ENCODE data around the gene PPM1E. TPM values are rescaled to one million over a fixed set of nuclear protein-coding genes. Genes with fewer than 3 reads are reported as not detected.

The PPM1E gene
- total RNA-seq, 3 donors from 2014 or later: under 0.01 to 0.44 (median 0.16) TPM

DNA sequence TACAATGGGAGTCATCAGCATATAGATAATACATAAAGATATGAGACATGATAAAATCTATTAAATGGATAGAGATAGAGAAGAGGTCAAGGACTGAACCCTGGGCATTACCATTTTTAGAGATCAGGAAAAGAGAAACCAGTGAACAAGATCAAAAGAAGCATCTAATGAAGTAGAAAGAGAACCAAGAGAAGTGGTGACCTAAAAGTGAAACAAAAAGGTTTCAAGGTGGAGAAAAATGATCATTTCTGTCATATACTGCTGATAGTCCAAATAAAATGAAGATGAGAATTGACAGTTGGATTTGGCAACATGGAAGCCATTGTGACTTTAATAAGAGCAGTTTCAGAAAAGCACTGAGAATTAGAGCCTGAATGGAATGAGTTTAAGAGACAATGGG, 165.1 kb downstream of the PPM1E start:
- H3K4me3 ChIP-seq: no peak overlapping the region
- no peak overlapping the region for H3K27ac ChIP-seq
- H3K9me3 ChIP-seq: no peaks in the 10 kb centered on the region
- intact Hi-C loops (cut with DNase I; ENCODE audit: low total_unique reads): no loop called here
- H3K27me3 ChIP-seq: no peaks in the 10 kb centered on the region
- no peaks in the 10 kb centered on the region for H3K36me3 ChIP-seq
- no peak for TF ChIP-seq POLR2AphosphoS5 (IDR thresholded peaks at IDR 0.05)
- TF ChIP-seq, protein P1, sequence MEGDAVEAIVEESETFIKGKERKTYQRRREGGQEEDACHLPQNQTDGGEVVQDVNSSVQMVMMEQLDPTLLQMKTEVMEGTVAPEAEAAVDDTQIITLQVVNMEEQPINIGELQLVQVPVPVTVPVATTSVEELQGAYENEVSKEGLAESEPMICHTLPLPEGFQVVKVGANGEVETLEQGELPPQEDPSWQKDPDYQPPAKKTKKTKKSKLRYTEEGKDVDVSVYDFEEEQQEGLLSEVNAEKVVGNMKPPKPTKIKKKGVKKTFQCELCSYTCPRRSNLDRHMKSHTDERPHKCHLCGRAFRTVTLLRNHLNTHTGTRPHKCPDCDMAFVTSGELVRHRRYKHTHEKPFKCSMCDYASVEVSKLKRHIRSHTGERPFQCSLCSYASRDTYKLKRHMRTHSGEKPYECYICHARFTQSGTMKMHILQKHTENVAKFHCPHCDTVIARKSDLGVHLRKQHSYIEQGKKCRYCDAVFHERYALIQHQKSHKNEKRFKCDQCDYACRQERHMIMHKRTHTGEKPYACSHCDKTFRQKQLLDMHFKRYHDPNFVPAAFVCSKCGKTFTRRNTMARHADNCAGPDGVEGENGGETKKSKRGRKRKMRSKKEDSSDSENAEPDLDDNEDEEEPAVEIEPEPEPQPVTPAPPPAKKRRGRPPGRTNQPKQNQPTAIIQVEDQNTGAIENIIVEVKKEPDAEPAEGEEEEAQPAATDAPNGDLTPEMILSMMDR (IDR thresholded peaks at IDR 0.05): no peak
- TF ChIP-seq POLR2A (IDR thresholded peaks at IDR 0.05): no peak
- H3K4me1 ChIP-seq: no peaks in the 10 kb centered on the region
- no peak for DNase-seq (ENCODE audit: low spot score in 2 of 2)

DNA sequence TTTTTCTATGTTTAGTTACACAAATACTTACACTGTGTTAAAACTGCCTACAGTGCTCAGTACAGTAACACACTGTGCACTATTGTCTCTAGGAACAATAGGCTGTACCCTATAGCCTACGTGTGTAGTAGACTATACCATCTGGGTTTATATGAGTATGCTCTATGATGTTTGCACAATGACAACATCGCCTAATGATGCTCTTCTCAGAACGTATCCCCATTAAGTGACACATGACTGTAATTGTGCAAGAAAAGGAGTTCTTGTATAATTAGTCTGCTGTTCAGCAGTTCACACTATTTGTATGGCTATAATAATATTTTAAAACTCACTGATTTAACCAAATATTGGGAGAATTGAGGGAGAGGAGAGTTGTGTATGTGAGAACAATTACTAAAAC, 177.3 kb downstream of the PPM1E start:
- Histone ChIP-seq H3K9me3 (no peaks in the 10 kb centered on the region), H3K27me3 (no peaks in the 10 kb centered on the region), H3K27ac (no peak overlapping the region), H3K4me1 (no peaks in the 10 kb centered on the region), H3K36me3 (no peaks in the 10 kb centered on the region), H3K4me3 (no peak overlapping the region)
- no peak for TF ChIP-seq POLR2AphosphoS5 (IDR thresholded peaks at IDR 0.05)
- no peak for TF ChIP-seq POLR2A (IDR thresholded peaks at IDR 0.05)
- TF ChIP-seq, protein P1 (IDR thresholded peaks at IDR 0.05): no peak
- intact Hi-C loops (cut with DNase I; ENCODE audit: low total_unique reads): loop anchor here (10.0 kb wide), 1 partner anchor 938 kb away; no protein-coding TSS in a partner anchor
- no peak for DNase-seq (ENCODE audit: low spot score in 2 of 2)

DNA sequence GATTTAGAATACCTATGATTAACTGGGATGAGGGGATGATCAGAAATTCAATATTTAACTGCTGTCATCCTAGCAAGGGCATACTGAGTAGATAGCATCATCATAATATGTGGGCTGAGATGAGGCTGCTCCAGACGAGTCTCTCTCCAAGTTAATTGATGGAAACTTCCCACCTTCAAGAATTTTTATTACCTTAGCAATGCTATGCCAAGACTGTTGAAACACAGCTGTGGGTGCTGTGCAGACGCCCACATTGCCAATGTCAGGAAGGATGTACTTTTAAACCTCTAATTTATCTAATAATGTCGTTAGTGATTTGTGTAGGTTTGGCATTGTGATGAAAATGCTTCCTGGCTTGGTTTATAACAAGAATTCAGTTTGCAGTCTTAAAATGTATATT, 180.6 kb downstream of the PPM1E start:
- DNase-seq (ENCODE audit: low spot score in 2 of 2): no peak
- no peaks in the 10 kb centered on the region for H3K9me3 ChIP-seq
- H3K4me3 ChIP-seq: no peak overlapping the region
- no peak overlapping the region for H3K27ac ChIP-seq
- H3K36me3 ChIP-seq: no peaks in the 10 kb centered on the region
- TF ChIP-seq POLR2A (IDR thresholded peaks at IDR 0.05) (no peak), POLR2AphosphoS5 (IDR thresholded peaks at IDR 0.05) (no peak)
- TF ChIP-seq, protein P1 (IDR thresholded peaks at IDR 0.05): no peak
- H3K4me1 ChIP-seq: no peaks in the 10 kb centered on the region
- no peaks in the 10 kb centered on the region for H3K27me3 ChIP-seq
- intact Hi-C loops (cut with DNase I; ENCODE audit: low total_unique reads): loop anchor here (10.0 kb wide), 1 partner anchor 941 kb away; no protein-coding TSS in a partner anchor

DNA sequence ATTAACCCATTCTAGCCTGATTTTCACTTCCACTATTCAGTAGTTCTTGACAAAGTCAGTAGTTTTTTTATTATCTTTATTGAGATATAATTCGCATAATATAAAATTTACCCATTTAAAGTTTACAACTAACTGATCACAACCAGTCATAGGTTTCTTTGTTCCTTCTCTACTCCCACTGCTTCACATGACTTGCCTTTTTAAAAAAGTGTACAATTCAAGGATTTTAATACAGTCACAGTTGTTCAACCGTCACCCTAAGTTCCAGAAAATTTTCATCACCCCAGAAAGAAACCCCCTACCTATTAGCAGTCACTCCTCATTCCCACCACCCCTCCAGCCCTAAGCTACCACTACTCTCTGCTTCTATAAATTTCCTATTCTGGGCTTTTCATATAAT, 188.5 kb downstream of the PPM1E start:
- intact Hi-C loops (cut with DNase I; ENCODE audit: low total_unique reads): no loop called here
- Histone ChIP-seq H3K9me3 (no peaks in the 10 kb centered on the region), H3K36me3 (no peaks in the 10 kb centered on the region), H3K4me3 (no peak overlapping the region), H3K4me1 (no peaks in the 10 kb centered on the region), H3K27ac (no peak overlapping the region), H3K27me3 (no peaks in the 10 kb centered on the region)
- TF ChIP-seq POLR2A (IDR thresholded peaks at IDR 0.05): no peak
- TF ChIP-seq, protein P1 (IDR thresholded peaks at IDR 0.05): no peak
- no peak for TF ChIP-seq POLR2AphosphoS5 (IDR thresholded peaks at IDR 0.05)
- no peak for DNase-seq (ENCODE audit: low spot score in 2 of 2)

DNA sequence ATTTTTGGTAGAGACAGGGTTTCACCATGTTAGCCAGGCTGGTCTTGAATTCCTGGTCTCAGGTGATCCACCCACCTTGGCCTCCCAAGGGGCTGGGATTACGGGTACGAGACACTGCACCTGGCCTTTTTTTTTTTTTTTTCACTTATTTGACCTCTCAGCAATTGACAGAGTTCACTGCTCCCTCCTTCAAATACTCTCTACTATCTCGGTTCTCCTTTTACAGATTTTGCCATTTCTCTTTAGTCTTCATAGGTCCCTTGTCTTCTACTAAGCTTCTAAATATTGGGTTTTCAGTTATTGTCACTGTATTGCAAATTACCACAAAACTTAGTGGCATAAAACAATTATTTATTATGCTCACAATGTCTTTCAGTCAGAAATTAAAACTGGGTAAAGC, 191.8 kb downstream of the PPM1E start:
- Histone ChIP-seq H3K4me1 (no peaks in the 10 kb centered on the region), H3K27ac (no peak overlapping the region), H3K9me3 (peaks cover 19 to 20% of the 10 kb centered on the region in 2 donors), H3K4me3 (no peak overlapping the region), H3K27me3 (no peaks in the 10 kb centered on the region), H3K36me3 (no peaks in the 10 kb centered on the region)
- no peak for DNase-seq (ENCODE audit: low spot score in 2 of 2)
- intact Hi-C loops (cut with DNase I; ENCODE audit: low total_unique reads): no loop called here
- no peak for TF ChIP-seq POLR2AphosphoS5 (IDR thresholded peaks at IDR 0.05)
- TF ChIP-seq, protein P1 (IDR thresholded peaks at IDR 0.05): no peak

Data from breast epithelium (tissue), 4 donors.